Lung (tissue), 12 donors: ENCODE data around the gene C19orf44. TPM values are rescaled to one million over a fixed set of nuclear protein-coding genes. Genes with fewer than 3 reads are reported as not detected.
A peak's percentile ranks its signal among the peaks of the same experiment; 100 is the strongest.
"Not testable (repeated sequence)": the region's sequence is repeated elsewhere in the genome, so short reads cannot be mapped to it uniquely, and the experiment has no call there.

Experiments used
- ATAC-seq: fragments of 200-7000 bp; cut with Tn5 transposase; one replicate; pipeline ENCODE4 v1.9.1; 2020; ENCODE audit warnings: moderate number of reproducible peaks; ENCODE audit not compliant: insufficient read depth, low FRiP score
- DNase-seq, 3 donors: peaks; one replicate each; pipeline ENCODE4 v3.0.0-alpha.2; 2013 to 2017
- H3K27ac ChIP-seq, 2 donors: one replicate each; pipeline ENCODE4 v1.5.1; 2013; ENCODE audit warnings: mild to moderate bottlenecking in 2 of 2, moderate library complexity in 2 of 2, control low read depth in 1 of 2, inconsistent platforms in 1 of 2, low read depth in 1 of 2, low read length in 1 of 2
- H3K27me3 ChIP-seq, 3 donors: one replicate each; pipeline ENCODE4 v1.5.1; 2013; ENCODE audit warnings: low read length in 2 of 3; ENCODE audit not compliant: control insufficient read depth in 3 of 3, insufficient read depth in 3 of 3
- H3K36me3 ChIP-seq, 4 donors: one replicate each; pipeline ENCODE4 v1.5.1; 2013; ENCODE audit warnings: low read length in 4 of 4, mild to moderate bottlenecking in 1 of 4, moderate library complexity in 1 of 4; ENCODE audit not compliant: control insufficient read depth in 4 of 4, insufficient read depth in 4 of 4
- H3K4me1 ChIP-seq, 5 donors: one replicate each; pipeline ENCODE4 v1.5.1; 2013; ENCODE audit warnings: low read length in 5 of 5, mild to moderate bottlenecking in 2 of 5, moderate library complexity in 1 of 5; ENCODE audit not compliant: control insufficient read depth in 5 of 5, insufficient read depth in 5 of 5
- H3K4me3 ChIP-seq: one replicate; pipeline ENCODE4 v1.5.1; 2013; ENCODE audit warnings: mild to moderate bottlenecking, control low read depth, moderate library complexity
- H3K9ac ChIP-seq, 2 donors: one replicate each; pipeline ENCODE4 v1.5.1; 2013; ENCODE audit warnings: low read length in 2 of 2, control low read depth in 1 of 2; ENCODE audit not compliant: insufficient read depth in 1 of 2
- H3K9me3 ChIP-seq, 4 donors: one replicate each; pipeline ENCODE4 v1.5.1; 2013; ENCODE audit warnings: low read length in 3 of 4, mild to moderate bottlenecking in 1 of 4, moderate library complexity in 1 of 4; ENCODE audit not compliant: control insufficient read depth in 4 of 4, insufficient read depth in 3 of 4
- CTCF ChIP-seq: IDR thresholded peaks from 2 replicates; pipeline ENCODE4 v1.5.1; 2012; ENCODE audit warnings: mild to moderate bottlenecking; ENCODE audit errors: control extremely low read depth, extremely low read depth
- WGBS, 2 donors: extraction: QIAGEN DNeasy Blood & Tissue Kit; methylation state at CpG; one replicate each; pipeline ENCODE4 v1.1.7; 2013; 5-methylcytosine and 5-hydroxymethylcytosine counted together
- polyA plus RNA-seq, 2 donors: library from polyadenylated mRNA; stranded (reverse); fragments of 200-250 nt; gene quantifications; one replicate each; pipeline ENCODE4 v1.2.1, GENCODE V29; 2013
- total RNA-seq, 2 donors: library from RNA; depleted of rRNA in 1 of 2; stranded (reverse); fragments of >200 nt in 1 of 2; gene quantifications; one replicate each; pipeline ENCODE4 v1.2.1, GENCODE V29; 2014 to 2021
- donor health status: control.
- donor health status: control.
- donor health status: Bipolar disorder and iron deficiency.
- donor health status: healthy.
- donor health status: DM: yes; HTN: yes; CAD: no.

C19orf44 gene
- total and polyA plus RNA-seq, 4 donors: 3.1 to 9.4 (median 4.6) TPM

- DNase-seq: no peak
Observed at GRCh38 chr19:16463341-16463990, 32.7 kb upstream of the C19orf44 start.

GRCh38 chr19:16463991-16464575, 32.1 kb upstream of the C19orf44 start:
- ATAC-seq (no peak), DNase-seq (no peak)
- Histone ChIP-seq H3K36me3 (peaks cover 0 to 6% (median under 1%) of the 10 kb centered on the region in 4 donors), H3K4me1 (peaks cover 0 to 22% (median 3%) of the 10 kb centered on the region in 5 donors), H3K4me3 (no peak overlapping the region), H3K9me3 (peaks cover 0 to 2% (median 0%) of the 10 kb centered on the region in 4 donors), H3K9ac (peak overlapping the region in 1 of 2 donors; percentile 13), H3K27ac (peak overlapping the region in 1 of 2 donors; percentile 94), H3K27me3 (no peaks in the 10 kb centered on the region)
- TF ChIP-seq CTCF: no peak
- WGBS, 2 donors: 78 to 85% methylated on average over 12 of the region's 12 CpGs

More at GRCh38 chr19:16463341-16463990, 32.7 kb upstream of the C19orf44 start:
- no peak for TF ChIP-seq CTCF
- Histone ChIP-seq H3K4me1 (peaks cover under 1 to 24% (median 4%) of the 10 kb centered on the region in 5 donors), H3K27ac (peak overlapping the region in 1 of 2 donors; percentile 94), H3K4me3 (no peak overlapping the region), H3K9ac (no peak overlapping the region), H3K27me3 (no peaks in the 10 kb centered on the region), H3K9me3 (peaks cover 0 to 2% (median 0%) of the 10 kb centered on the region in 4 donors), H3K36me3 (peaks cover 0 to 4% (median under 1%) of the 10 kb centered on the region in 4 donors)
- no peak for ATAC-seq
- WGBS, 2 donors: 86 to 93% methylated on average over 6 of the region's 6 CpGs

- Histone ChIP-seq H3K9ac (no peak overlapping the region), H3K27me3 (no peaks in the 10 kb centered on the region), H3K9me3 (peaks cover 0 to 2% (median 0%) of the 10 kb centered on the region in 4 donors), H3K4me3 (no peak overlapping the region), H3K36me3 (peaks cover 0 to 8% (median under 1%) of the 10 kb centered on the region in 4 donors), H3K27ac (no peak overlapping the region), H3K4me1 (peaks cover 0 to 25% (median 10%) of the 10 kb centered on the region in 5 donors)
- no peak for DNase-seq
- ATAC-seq: no peak
- 88 to 96% methylated on average over 5 of the region's 5 CpGs for WGBS, 2 donors
- TF ChIP-seq CTCF: no peak
Observed at GRCh38 chr19:16465239-16465638, 31.0 kb upstream of the C19orf44 start.

GRCh38 chr19:16466802-16467427, 29.3 kb upstream of the C19orf44 start:
- DNase-seq, H3K9ac ChIP-seq, H3K36me3 ChIP-seq, H3K9me3 ChIP-seq, H3K27me3 ChIP-seq, ATAC-seq, H3K4me3 ChIP-seq: not testable (repeated sequence)
- WGBS, 2 donors: 81 to 89% methylated on average over 12 of the region's 12 CpGs
- Histone ChIP-seq H3K4me1 (peaks cover 2 to 24% (median 12%) of the 10 kb centered on the region in 5 donors), H3K27ac (peak overlapping the region in 1 of 2 donors; percentile 73)
